GM10847 (cell line): ENCODE data around the gene CAMKMT.

Experiments used
- POLR2A ChIP-seq: IDR thresholded peaks from 2 replicates; pipeline ENCODE4 v1.6.1; 2011; ENCODE audit not compliant: insufficient read length; ENCODE audit errors: extremely low read depth

CAMKMT gene

DNA sequence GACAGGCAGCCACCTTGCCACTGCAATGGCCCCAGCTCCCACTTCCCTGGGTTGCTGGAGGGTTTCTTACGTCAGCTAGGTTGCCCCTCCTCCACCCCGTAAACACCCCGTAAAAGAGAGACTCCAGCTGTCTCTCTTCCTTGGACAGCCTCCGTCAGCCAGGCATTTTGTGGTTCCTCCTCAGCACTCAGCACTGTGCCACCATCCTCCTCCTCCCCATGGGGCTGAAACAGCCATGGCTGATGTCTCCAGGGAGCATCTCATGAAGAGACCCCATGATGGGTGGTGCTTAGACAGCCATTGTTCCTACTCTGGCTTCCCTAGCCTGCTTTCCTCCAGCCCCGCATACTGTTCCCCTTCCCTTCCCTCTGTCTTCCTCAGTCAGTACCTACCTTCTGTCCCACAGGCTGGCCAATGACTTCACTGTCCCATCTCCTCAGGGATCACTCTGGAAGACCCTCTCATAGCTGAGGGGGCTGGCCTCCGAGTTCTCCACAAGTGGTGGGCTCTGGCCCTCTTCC lies 436.5 kb downstream of the CAMKMT start:
- TF ChIP-seq POLR2A, result no peak

DNA sequence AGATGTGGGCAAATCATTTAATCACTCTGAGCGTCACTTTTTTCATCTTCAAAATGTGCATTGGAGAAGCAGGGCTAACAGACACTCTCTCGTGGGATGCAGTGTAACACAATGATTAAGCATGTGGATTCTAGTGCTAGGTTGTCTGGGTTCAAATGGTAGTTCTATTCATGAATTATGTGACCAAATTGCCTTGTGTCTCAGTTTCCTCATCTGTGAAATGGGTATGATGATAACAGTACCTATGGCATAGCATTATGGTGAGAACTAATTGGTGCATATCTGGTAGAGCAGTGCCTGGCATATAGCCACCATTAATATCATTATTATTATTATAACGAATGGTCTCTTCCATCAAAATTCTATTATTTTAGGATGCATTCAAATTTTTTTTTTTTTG lies 437.4 kb downstream of the CAMKMT start:
- no peak for TF ChIP-seq POLR2A

DNA sequence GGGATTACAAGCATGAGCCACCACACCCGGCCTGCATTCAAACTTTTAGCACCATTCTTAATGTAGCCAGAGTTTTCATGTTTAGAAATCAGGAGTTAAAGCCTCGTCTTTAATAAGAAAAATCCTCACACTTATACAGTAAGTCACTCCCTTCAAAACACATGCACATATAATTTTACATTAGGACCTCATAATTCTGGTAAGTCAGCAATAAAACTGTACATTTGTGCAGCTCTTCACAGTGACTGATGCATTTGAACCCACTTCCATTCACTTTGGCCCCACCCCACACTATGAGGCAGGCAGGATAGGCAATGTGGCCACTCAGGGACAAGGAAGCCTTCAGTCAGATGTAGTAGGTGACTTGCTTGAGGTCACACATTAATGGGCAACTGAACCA lies 438.0 kb downstream of the CAMKMT start:
- TF ChIP-seq POLR2A, result no peak

DNA sequence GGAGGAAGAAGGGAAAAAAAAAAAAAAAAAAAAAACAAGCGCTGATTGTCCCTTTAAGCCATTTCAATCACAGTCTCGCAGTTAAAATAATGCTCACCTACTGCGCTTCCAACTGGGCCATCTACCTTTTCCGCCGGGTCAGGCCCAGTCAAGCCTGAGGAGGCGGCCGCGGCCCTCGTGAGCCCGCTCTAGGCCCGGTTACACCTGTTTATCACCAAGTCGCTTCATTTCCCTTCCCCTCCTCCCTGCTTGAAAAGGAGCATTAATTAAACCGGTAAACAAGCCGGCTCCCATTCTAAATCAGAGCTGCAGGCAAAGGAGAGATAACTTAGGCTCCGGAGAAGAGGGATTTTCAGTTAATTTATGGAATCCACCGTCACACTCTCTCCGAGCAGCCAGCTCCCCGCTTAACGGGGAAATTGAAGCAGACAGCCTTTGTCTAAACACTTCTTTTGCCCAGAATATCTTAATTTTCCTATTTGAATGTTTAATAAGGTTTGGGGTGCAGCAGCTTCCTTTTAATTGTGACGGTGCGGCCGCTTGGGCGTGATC lies 439.6 kb downstream of the CAMKMT start:
- no peak for TF ChIP-seq POLR2A

DNA sequence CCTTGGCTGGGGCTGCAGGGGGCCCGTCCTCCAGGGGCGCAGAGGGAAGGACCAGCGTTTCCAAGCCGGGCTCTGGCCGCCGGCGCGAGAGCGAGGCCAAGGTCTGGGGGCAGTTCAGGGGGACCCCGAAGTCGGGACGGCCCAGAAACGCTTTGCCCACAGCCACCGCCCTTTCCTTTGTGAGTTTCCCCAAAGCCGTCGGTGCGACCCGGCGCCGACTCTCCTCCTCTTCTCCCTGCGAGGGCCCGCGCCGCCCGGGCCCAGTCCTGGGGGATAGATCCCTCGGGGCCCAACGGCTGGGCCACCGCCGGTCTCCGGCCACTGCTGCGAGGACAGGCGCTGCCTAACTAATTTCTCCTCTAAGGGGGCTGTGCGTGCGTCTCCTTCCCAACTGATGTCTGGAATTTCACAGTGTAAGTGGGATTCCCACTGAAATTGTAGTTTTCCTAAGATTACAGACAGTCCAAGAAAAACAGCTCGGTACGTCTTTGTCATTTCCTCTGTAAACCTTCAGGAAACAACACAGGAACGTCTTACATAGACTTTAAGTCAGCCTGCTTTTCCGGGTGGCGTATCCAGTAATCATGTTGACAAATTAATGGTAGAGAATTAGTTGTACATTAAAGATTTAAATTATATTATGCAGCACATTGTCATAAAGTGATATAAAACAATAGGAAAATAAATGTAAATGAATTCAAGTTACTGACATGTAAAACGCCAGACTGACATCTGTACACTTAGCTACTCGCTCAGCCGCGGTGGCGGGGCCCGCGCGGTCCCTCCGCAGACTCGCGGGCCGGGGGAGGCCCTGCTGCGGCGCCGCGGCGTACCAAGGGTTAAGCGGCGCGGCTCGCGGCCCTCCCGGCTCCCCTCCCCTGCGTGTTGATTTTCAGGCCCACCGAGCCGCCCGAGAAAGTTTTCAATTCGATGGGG lies 440.4 kb downstream of the CAMKMT start:
- no peak for TF ChIP-seq POLR2A

DNA sequence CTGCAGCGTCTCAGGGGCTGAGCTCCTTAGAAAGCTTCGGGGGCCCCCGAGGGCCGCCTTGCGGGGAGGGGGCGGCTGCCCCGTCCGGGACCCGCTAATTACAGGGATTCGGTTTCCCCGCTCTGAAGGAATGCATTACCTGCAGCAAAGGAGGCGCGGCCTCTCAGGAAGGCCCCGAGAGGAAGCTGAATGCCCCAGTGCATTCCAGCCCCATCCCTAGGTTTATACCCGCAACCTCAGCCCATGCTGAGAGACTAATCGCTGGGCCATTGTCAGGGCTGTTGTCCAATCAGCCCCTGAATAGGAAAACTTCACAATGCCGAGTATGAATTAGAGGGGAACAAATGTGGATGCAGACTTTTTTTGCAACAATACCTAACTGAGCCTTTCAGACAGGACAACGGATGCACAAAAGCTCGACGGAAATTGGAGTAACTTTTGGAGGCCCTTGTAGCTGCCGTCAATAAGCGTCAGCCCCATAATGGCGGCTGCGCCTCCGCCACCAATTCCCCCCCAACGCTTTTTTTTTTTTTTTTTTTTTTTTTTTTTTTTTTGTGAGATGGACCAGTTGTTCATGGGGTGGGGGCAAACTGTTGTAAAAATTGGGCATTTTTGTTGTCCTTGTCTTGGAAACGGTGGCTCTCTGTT lies 441.2 kb downstream of the CAMKMT start:
- no peak for TF ChIP-seq POLR2A

DNA sequence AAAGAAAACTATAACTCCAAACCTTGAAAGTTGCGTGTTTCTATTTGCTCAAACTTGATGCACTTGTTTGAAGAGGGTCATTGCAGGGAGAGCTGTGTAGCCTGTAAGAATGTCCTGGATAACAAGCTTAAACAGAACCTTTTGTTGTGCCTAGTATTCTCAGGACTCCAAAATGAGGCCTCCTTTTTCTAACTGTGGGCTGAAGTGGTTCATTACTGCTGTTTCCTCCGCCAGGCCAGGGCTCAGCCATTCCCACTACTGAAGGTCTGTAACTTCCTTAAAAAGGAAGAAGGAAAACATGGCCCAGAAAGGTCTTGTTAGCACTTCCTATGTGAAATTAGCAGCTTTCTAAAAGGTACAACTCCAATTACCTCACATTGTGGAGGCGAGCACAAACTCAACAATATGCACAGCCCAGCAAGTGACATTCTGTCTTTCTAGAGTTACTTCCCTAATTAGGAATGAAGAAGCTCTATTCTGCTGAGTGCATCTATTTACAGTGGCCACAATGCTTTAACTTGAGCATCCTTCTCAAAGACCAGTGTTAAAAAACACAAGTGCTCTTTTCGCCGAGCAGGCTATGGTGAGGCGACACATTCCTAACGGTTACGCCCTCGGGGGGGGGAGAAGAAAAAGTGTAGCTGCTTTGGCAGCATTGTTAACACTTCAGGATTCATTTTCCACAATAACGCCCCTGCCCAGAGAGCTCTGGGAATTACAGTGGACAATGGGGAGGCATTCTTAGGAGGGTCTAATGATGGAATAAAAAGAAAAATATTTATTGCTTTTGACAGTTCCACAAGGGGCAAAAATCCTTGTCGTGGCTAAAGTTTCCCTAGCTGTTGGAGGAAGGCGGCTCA lies 442.9 kb downstream of the CAMKMT start:
- TF ChIP-seq POLR2A, result no peak

DNA sequence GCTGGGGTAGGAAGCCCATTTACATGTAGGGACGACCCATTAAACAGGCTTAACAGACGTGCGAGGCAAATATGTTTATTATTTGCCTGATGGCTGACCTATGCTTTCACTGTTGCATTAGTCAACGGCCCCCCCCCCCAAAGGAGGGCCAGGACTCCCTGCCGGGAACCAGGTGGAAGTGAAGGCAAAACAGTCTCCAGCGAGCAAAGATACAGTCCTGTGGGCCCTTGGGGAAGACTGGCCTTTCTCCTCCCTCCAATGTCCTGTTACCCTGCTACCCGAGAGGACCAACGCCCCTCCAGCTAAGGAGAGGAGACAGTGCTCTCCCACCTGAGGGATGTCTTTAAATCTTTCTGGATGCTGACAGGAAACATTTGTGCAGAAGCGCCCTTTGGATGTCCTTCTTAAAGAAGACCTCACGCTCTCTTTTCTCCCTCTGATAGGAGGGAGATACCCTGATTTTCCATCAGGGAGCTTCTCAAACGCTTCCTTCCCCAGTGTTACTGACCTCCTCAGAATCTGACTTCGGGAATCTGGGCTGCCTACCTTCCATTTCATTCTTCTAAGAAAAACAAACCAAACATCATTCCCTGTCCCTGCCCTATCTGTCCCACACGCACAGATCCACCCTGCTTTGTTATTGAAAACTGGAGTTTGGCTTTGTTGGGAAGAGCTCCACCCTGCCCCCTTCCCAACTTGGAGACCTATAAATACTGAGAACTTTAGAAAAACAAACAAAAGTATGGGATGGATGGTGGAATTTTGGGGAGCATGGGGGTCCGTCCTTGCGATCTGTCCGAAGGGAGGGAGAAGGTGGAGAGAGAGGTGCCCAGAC lies 443.9 kb downstream of the CAMKMT start:
- no peak for TF ChIP-seq POLR2A

DNA sequence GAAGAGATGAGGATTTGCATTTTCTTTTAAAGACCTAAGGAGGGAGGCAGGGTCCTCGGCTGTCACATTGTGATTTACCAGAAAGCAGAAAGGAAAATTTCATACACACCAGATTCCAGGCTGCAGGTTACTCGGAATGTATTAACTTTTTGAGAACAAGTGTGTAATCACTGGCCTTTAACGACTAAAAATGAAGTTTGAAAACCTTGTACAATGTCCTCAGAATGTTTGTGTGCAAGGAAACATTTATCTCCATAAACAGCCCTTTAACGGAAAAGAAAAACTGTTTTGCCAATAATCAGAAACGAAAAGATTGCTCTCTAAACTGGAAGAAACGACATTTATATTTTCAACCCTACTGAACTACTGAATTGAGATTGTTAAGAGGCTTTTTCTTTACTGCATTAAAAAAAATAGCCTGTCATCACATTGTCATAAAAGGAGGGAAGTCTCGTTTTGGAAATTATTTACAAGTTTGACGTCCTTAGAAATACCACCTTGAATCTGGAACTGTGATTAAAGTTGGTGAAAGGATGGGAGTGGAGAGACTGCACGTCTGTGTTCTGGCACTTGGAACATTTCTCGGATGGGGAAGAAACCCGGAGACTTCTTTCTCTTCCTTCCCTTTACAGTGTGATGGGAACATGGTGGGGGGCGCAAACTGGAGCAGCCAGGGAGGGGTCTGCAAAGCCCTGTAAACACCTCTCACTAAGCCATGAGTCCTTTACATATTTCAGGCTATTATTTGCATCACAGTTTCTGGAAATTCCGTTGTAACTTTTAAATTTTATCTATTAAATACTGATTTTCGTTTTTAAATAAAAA lies 445.7 kb downstream of the CAMKMT start:
- no peak for TF ChIP-seq POLR2A

DNA sequence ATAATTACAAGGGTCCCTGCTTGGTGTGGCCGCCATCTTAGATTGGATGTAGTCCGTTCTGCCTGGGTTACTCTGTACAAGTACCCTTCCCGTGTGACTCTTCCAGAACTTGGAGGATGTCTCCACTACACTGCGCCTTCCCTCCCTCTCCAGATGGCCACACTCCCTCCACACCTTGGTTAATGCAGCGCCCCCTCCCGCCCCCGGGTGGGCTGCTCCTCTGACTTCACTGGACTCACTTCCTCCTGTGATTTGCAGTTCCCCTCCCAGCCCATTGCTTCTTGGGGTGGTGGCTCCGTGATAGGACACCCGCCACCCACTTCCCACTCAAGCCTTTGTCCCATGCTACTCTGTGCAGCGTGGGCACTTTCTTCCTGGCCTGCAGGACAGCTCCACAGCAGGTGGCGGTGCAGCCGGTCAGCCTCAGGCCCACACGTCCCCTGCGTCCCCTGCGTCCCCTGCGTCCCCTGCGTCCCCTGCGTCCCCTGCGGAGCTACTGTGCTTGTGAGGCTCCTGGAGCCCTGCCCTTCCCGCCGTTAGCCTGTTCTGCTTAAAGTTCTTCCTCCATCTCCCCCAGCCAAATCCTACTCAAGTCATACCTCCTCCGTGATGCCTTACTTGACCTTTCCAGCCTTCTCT lies 449.3 kb downstream of the CAMKMT start:
- no peak for TF ChIP-seq POLR2A

DNA sequence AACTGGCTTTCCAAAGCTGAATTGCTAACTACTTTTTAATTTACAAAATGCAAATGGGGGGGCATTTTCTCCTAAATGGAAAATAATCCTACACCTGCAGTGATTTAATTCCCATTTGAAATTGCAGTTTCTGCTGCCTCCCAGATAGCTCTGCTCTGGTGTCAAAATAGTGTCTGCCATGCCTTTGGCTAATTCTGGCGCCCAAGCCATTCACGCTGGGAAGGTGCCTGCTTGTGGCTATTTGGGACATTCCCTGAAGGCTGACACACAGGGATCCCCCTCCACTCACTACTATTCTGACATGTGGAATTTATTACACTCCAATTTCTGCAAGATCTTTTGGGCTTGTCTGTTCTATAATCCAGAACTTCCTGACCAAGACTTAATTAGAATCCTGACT lies 451.4 kb downstream of the CAMKMT start:
- no peak for TF ChIP-seq POLR2A

DNA sequence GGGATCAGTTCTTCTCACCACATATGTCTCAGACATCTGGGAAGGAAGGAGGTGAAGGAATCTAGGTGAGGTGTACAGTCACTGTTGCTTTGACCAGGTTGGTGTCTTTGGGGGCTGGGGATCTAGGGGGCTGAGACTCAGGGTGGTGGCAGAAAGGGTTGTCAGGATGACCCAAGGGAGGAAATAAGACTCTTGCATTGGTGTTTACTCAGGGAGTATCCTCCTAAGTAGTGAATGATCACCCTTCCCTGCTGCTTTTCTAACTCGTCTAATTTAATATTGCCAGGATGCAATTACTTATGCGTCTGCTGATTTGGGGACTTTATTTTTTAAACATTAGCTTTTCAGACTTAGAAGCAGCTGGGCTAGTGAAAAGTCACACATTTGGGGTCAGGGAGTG lies 451.9 kb downstream of the CAMKMT start:
- TF ChIP-seq POLR2A, result no peak

DNA sequence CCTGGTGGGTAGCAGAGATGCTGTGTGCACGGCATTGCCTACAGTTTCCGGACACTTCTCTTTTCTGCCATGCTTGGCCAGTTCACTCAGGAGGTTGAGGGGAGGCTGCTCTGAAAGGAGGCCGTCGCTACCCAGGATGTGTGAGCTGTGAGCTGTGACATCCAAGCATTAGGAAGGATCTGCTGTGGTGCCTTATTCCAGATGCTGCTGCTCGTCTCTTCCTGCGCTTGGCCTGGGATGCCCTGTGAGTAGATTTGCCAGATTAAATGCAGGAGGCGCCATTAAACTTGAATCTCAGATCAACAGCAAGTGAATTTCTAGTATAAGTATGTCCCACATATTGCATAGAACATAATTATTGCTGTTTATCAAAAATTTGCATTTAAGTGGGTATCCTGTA lies 455.5 kb downstream of the CAMKMT start:
- no peak for TF ChIP-seq POLR2A
